CD4-positive, alpha-beta T cell treated with Interleukin-1 beta for 1 hour (primary cell): ENCODE results near the gene EXOC6B.

Experiments used
- DNase-seq, 2 donors: peaks; one replicate each; pipeline ENCODE4 v3.0.0-alpha.2; 2020 to 2022

The EXOC6B gene

DNA sequence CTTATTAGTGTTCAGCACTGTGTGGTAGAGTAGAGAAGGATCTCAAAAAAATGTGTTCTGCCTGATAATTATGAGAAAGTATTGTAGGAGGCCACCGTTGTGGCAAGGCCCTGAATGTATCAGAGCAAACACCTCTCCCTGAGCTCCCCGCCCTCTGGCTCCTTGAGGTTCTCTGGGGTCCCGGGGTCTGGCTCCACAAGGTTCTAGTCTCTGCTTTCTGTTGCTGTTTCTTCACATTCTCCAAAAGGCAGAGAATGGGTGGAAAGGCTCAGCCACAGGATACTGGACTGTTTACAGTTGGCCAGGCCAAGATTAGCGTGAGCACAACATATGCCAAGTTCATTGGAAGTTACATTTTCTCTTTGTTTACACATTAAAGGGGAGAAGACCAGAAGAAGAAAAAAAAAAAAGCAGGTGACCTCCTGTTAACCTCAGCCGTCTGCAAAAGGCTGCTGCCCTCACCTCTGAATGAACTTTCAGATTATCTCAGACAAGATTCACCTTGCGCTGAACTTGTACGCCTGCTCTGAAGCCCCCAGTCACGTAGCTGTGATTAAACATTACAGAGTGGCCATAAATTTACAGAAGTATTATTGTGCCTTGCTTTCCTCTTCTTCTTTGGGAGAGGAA, 621.6 kb downstream of the EXOC6B start:
- DNase-seq: no peak

DNA sequence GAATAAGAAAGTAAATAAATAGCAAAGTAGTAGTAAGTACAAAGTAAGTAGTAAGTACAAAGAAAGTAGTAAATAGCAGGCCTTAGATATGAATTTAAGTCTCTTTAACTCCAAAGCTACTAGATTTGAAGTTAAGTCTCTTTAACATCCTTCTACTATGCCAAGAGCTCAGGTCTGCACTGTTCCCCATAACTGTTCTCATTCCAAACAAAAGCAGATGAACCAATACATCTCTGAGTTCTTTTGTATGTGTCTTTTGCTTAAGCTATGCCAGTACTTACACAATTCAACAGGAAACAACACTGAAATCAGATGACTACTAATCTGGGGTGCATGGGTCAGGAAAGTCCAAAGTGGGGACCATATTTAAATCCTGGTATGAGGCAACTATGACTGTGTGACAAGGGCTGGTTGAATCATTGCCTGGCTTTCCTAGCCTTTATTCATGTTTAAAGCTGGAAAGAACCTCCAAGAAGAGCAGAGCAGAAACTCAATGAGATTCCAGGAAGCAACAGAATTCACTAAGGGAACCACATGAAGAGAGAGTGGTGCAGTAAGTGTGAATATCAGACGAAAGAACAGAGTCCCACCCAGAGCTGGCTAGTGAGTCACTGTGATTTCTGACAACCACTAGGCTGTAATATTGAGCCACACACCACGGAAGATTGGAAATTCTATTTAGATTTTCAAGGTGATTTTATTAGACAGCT, 627.1 kb downstream of the EXOC6B start:
- DNase-seq: no peak

DNA sequence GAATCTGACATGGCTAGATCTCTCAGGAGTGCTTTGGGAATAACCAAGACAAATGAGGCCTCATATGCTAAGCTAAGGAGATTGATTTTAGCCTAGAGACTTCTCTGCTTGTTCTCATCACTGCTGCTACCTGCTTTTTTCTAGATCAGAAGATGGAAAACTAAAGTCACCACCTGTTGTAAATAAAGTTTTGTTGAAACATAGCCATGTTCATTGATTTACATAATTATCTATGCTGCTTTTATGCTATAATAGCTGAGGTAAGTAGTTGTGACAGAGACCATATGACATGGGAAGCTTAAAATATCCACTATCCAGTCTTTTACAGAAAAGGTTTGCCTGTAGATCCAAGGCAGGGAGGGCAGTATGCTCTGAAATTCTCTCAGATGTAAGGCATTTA, 632.1 kb downstream of the EXOC6B start:
- no peak for DNase-seq

GRCh38 chr2:72191441-72191840, 634.4 kb downstream of the EXOC6B start:
- no peak for DNase-seq

GRCh38 chr2:72185206-72185605, 640.6 kb downstream of the EXOC6B start:
- DNase-seq: no peak

DNA sequence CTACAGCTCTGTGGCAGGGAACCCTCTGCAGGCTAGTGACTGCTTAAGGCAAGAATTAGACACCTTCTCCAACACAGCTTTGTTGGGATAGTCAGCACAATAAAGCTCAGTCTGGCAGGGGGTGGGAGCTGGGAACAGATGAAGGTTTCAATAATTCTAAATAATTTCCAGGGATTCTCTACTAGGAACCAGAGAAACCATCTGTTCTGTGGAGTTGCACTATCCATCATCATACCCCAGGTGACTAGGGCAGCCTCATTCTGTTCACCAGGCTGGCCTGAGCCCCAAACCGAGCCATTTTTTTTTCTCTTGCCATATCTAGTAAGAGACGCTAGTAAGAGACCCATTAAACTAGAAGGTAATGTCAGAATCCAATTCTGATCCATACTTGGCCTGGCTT, 642.4 kb downstream of the EXOC6B start:
- no peak for DNase-seq

DNA sequence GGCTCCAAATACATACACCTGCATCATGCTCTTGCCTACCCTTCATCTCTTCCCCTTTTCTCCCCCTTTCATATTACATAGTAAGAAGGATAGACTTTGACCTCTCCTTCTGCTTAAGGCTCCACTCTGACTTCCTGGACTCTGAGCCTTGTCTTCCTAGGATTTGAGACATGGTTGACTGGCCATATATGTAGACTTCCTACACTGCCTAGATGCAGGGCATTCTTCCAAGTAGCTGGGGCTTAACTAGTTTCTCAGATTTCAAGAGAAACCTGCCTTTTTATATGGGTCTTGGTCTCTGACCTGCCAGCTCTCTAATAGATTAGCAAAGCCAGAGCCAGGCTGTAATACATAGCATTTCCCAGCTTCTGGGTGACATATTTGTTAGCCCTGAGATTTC, 642.8 kb downstream of the EXOC6B start:
- no peak for DNase-seq

GRCh38 chr2:72182547-72182946, 643.3 kb downstream of the EXOC6B start:
- no peak for DNase-seq

- DNase-seq: no peak
Measured at GRCh38 chr2:72181616-72182015, 644.2 kb downstream of the EXOC6B start.

DNA sequence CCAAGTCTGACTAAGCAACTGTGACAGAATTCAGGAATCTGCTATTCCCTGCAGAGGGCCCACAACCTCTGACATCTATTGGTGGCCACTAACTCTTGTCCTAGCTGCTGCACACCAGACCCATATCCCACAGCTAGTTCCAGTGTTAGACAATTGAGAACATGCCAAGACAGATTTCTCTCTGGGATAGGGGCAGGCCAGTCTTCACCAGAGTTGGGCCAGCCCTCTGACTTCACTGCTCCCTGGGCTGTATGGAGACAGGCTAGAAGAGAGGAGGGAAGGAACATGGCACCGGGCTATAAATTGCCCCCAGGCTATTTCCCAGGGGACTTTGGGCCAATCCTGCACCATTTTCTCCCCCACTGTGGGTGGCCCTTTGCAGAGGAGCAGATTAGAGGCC, 645.5 kb downstream of the EXOC6B start:
- DNase-seq: no peak

DNA sequence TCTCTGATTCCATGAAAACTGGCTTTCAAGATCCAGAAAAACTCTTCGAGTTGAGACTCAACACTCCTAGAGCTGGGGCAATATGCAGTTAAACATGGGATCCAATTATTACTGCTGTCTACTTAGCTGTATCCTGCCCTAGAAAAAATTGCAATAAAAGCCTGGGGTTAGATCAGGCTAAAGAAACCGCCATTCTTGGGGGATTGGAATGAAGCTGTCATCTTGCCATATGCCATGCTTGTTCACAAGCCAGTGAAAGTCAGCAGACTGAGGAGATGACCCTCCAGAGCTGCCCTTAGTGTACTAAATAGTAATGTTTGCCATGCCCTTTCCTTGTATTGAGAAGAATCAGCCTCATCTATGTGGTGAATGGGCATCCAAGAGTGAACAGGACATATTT, 647.3 kb downstream of the EXOC6B start:
- no peak for DNase-seq

DNA sequence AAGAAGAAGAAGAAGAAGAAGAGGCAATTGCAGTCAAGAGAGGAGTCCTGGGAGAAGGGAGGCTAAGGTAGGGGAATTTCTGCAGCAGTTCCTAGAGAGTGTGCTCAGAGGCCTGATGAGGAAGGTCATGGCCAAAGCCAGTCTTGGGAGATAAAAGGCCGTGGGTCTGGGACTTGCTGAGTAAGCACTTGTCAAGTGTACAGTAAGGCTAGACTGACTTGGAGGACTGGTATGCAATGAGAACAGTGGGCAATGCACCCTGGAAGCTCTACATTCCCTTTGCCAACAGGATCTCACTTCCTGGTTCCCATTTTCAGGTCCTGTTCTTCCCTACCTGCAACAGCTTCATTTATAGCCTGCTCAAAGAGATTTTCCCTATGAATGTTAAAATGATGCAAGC, 649.6 kb downstream of the EXOC6B start:
- no peak for DNase-seq

DNA sequence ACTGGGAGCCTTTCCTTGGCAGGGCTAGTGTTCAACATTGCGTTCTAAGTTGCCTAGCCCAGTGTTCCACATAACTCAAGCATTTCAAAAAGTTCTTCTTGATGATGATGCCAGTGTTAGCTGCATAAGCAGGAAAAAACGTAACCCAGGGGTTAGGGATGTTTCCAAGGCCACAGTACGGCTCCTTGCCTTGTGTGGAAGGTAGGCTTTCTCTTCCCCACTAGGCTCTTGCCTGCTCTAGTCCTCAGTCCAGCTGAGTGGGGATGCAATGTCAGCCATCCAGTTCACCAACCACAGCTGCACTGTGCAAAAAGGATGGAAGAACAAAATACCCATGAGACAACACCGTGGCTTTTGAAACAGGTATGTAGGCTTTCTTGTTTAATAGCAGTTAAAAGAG, 650.2 kb downstream of the EXOC6B start:
- DNase-seq: no peak

DNA sequence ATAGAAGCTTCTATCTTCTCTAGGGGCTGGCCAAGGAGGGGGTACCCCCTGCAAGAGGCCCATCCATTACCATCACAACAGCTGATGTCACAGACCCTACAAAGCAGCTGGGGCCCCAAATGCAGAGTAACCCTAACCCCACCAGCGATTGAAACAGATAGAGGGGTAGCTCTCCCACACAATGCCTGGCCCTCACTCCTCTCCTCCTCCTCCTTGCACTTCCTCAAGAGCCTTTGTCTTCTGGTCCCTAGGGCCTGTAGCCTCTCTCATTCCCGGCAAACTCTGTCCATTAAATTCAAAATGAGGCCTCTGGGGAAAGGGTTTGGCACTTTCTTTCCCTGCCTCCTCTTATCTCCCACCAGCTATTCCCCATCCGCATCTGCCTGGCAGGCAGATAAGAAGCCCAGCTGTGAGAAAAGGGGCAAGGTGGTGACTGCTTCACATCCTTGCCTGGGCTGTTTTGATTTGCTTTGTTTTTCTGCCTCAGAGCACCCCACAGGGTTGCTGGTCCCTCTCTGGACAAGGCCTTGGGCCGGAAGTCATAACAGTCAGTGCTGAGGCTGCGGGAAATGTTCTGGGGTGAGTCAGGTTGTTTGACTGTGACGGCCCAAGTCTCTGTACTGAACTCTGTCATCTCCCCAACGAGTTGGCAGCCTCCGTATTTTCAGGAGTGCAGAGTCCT, 652.1 kb downstream of the EXOC6B start:
- no peak for DNase-seq

DNA sequence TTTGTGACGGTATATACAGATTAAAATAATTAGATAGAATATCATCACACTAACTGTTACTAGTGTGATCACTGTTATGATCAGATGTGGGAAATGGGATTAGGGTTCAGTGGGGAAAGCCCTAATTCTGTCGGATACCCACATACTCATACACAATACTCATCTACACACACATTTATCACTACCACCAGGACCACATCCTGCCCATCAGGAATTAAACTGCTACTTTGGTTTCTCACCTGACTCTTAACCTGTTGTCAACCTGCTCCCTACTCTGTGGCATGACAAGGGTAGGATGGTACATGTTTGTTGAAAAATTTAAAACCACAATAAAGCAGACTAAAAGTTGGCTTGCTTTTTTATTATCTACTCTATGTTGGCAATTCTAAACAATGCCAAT, 653.4 kb downstream of the EXOC6B start:
- no peak for DNase-seq

GRCh38 chr2:72166279-72166678, 659.6 kb downstream of the EXOC6B start:
- no peak for DNase-seq

GRCh38 chr2:72165792-72166191, 660.0 kb downstream of the EXOC6B start:
- no peak for DNase-seq

GRCh38 chr2:72162574-72162973, 663.3 kb downstream of the EXOC6B start:
- DNase-seq: no peak

DNA sequence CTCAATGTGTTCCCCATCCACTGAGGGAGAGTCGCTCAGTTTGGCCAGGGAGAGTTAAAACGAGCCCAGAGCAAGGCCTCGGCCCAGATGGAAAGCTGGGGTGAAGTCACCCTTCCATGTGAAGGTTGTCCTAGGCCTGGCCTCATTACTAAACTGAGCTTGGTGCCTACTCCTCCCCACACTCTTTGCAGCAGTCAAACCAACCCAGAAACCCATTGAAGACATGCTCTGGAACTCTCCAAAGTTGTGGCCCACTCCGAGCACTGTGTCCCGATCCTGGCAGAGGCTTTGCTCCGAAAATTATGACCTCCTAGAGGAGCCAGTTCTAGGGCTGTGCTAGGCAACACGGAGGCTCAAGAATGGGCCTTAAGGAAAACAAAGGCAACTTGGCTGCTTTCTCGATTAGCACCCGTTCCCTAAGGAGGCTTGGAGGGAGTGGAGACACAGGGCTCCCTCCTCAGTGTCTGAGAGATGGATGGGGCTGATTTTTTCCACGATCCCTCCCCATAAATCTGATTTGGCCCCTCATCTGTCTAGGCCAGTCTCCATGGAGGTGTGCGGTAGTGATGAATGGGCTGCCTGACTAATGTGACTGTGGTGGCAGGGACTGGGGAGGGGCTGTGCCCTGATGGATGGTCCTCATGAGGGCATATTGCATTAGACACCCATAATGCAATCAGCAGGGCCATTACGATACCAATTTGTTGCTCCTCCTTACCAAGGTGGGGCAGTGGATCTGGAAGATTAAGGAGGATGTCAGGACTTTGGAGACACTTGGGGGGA, 666.4 kb downstream of the EXOC6B start:
- no peak for DNase-seq

GRCh38 chr2:72157871-72158771, 667.7 kb downstream of the EXOC6B start:
- DNase-seq: no peak

- no peak for DNase-seq
Measured at GRCh38 chr2:72156872-72157271, 669.0 kb downstream of the EXOC6B start.

- DNase-seq: no peak
Measured at GRCh38 chr2:72155737-72156136, 670.1 kb downstream of the EXOC6B start.
